K562 (cell line): ENCODE measurements around the gene COASY. TPM values are rescaled to one million over a fixed set of nuclear protein-coding genes. Genes with fewer than 3 reads are reported as not detected.

Experiments
- DMBX1 ChIP-seq: fragments of 250-450 bp; sonication (Bioruptor Pico); IDR thresholded peaks from 2 replicates; pipeline ENCODE4 v1.8.0; 2022; ENCODE audit warnings: inconsistent platforms, mild to moderate bottlenecking, moderate library complexity, borderline replicate concordance
- EP400 ChIP-seq: fragments of 450-650 bp; IDR thresholded peaks from 2 replicates; pipeline ENCODE4 v1.6.1; 2017; ENCODE audit warnings: antibody characterized with exemption, mild to moderate bottlenecking, moderate library complexity
- GABPA ChIP-seq: fragments of 200-800 bp; sonication (Bioruptor generic); conservative IDR thresholded peaks from 2 replicates; pipeline ENCODE4 v1.6.1; 2016; ENCODE audit warnings: low read depth, missing genetic modification characterization, missing compliant biosample characterization
- GATA2 ChIP-seq: sonication (generic); formaldehyde crosslinking; IDR thresholded peaks from 2 replicates; pipeline ENCODE4 v1.4.0; 2020; ENCODE audit warnings: mild to moderate bottlenecking, missing genetic modification reagents
- NFYB ChIP-seq: IDR thresholded peaks from 2 replicates; pipeline ENCODE4 v1.6.1; 2011; ENCODE audit warnings: mild to moderate bottlenecking, moderate library complexity; ENCODE audit not compliant: insufficient read length; ENCODE audit errors: extremely low read depth
- TCF7L2 ChIP-seq: fragments of 150-350 bp; IDR thresholded peaks from 2 replicates; pipeline ENCODE4 v1.6.1; 2016; ENCODE audit warnings: low read depth, mild to moderate bottlenecking, low read length, moderate library complexity
- ZNF282 ChIP-seq: sonication (generic); formaldehyde crosslinking; IDR thresholded peaks from 2 replicates; pipeline ENCODE4 v1.8.1; 2023; ENCODE audit warnings: missing genetic modification reagents
- ZNF77 ChIP-seq: fragments of 250-450 bp; sonication (Bioruptor Pico); IDR thresholded peaks from 2 replicates; pipeline ENCODE4 v1.5.0; 2020
- polyA plus RNA-seq, 8 experiments: library from polyadenylated mRNA; depleted of rRNA in 4 of 8; stranded (reverse) in 5 of 8; unstranded in 3 of 8; fragments of >200 nt; fragmentation: Nextera tagmentation in 2 of 8; fragmentation: Illumina TruSeq in 1 of 8; extraction: Ambion mirVana in 2 of 8; extraction: Trizol in 1 of 8; gene quantifications; 2 replicates each; pipeline versions ENCODE4 v1.2.1 to v1.2.3, GENCODE V29; 2011 to 2014; ENCODE audit warnings: inconsistent platforms in 1 of 8, missing spikeins in 1 of 8
- total RNA-seq, 7 experiments: library from RNA; depleted of rRNA in 6 of 7; stranded (reverse); fragments of >200 nt in 6 of 7; fragmentation: Illumina TruSeq in 2 of 7; extraction: Trizol in 2 of 7; gene quantifications; 2 replicates each; pipeline versions ENCODE4 v1.2.1 to v1.2.3, GENCODE V29; 2011 to 2021; ENCODE audit warnings: low replicate concordance in 1 of 7
- TF ChIP-seq, protein P1 (sequence below): IDR thresholded peaks from 3 replicates; pipeline ENCODE4 v1.6.1; 2011; ENCODE audit warnings: borderline replicate concordance, mild to moderate bottlenecking, moderate library complexity; ENCODE audit not compliant: insufficient read length; ENCODE audit errors: extremely low read depth
- TF ChIP-seq, protein P2 (sequence below): fragments of 450-650 bp; conservative IDR thresholded peaks from 2 replicates; pipeline ENCODE4 v1.6.1; 2016; ENCODE audit warnings: missing genetic modification characterization, low read depth, mild to moderate bottlenecking, missing compliant biosample characterization, moderate library complexity
- TF ChIP-seq, protein P3 (sequence below): fragments of 250-450 bp; sonication (Bioruptor Pico); IDR thresholded peaks from 2 replicates; pipeline ENCODE4 v1.4.0; 2020
- TF ChIP-seq, protein P4 (sequence below): fragments of 450-650 bp; IDR thresholded peaks from 2 replicates; pipeline ENCODE4 v1.6.1; 2018; ENCODE audit warnings: mild to moderate bottlenecking, low read depth; ENCODE audit not compliant: partially characterized antibody
- TF ChIP-seq, protein P5 (sequence below): sonication (generic); formaldehyde crosslinking; IDR thresholded peaks from 2 replicates; pipeline ENCODE4 v1.8.0; 2023; ENCODE audit warnings: mild to moderate bottlenecking, missing genetic modification reagents
- TF ChIP-seq, protein P6 (sequence below): sonication (generic); IDR thresholded peaks from 2 replicates; pipeline ENCODE4 v1.6.1; 2016

COASY gene
- total and polyA plus RNA-seq, 9 of the 15 experiments (the other 6 are each of a cell fraction or from before 2014, with no cell fraction given), result 25.4 to 175 (median 62.3) TPM

DNA sequence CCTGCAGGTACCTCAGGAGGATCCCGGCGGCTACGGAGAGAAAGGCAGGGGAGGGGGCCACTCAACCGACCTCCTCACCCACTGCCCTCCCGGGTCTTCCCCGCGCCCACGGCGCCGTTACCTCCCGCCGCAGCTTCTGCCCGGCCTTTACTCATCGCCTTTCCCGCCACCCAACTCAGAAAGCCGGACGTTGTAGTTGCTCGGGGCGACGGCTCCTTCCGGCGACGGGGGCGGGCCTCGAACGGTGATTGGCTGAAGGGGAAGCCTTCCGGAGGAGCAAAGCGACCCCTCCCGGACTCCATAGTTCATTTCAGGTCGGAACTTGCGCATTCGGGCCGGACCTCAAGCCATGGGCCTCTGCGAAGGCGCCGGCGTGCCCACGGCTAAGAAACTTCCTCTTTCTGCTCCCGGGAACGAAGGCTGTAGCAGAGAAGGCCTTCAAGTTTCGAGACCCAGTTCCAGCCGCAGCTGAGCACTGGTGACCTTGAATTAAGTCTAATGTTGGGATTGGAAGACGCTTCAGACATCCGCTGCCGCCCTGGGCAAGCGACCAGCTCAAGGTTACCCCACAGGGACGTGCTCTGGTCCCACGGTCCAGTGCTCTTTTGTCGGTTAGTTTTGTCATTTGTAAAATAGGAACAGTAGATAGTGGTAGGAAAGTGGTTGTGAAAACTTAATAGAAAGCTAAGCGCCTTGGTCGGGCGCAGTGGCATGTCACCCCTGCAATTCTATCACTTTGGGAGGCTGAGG is 15.8 kb downstream of the COASY start, which contains the start of gene PSMC3IP (continued):
- TF ChIP-seq, protein P1, sequence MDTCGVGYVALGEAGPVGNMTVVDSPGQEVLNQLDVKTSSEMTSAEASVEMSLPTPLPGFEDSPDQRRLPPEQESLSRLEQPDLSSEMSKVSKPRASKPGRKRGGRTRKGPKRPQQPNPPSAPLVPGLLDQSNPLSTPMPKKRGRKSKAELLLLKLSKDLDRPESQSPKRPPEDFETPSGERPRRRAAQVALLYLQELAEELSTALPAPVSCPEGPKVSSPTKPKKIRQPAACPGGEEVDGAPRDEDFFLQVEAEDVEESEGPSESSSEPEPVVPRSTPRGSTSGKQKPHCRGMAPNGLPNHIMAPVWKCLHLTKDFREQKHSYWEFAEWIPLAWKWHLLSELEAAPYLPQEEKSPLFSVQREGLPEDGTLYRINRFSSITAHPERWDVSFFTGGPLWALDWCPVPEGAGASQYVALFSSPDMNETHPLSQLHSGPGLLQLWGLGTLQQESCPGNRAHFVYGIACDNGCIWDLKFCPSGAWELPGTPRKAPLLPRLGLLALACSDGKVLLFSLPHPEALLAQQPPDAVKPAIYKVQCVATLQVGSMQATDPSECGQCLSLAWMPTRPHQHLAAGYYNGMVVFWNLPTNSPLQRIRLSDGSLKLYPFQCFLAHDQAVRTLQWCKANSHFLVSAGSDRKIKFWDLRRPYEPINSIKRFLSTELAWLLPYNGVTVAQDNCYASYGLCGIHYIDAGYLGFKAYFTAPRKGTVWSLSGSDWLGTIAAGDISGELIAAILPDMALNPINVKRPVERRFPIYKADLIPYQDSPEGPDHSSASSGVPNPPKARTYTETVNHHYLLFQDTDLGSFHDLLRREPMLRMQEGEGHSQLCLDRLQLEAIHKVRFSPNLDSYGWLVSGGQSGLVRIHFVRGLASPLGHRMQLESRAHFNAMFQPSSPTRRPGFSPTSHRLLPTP, result no peak
- no peak for TF ChIP-seq DMBX1 (CRISPR knock-in tag)
- TF ChIP-seq, protein P2, sequence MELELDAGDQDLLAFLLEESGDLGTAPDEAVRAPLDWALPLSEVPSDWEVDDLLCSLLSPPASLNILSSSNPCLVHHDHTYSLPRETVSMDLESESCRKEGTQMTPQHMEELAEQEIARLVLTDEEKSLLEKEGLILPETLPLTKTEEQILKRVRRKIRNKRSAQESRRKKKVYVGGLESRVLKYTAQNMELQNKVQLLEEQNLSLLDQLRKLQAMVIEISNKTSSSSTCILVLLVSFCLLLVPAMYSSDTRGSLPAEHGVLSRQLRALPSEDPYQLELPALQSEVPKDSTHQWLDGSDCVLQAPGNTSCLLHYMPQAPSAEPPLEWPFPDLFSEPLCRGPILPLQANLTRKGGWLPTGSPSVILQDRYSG (tag), result 0 out of 2 replicates have a peak, but pooled peaks have one; percentile 64
- TF ChIP-seq, protein P3, sequence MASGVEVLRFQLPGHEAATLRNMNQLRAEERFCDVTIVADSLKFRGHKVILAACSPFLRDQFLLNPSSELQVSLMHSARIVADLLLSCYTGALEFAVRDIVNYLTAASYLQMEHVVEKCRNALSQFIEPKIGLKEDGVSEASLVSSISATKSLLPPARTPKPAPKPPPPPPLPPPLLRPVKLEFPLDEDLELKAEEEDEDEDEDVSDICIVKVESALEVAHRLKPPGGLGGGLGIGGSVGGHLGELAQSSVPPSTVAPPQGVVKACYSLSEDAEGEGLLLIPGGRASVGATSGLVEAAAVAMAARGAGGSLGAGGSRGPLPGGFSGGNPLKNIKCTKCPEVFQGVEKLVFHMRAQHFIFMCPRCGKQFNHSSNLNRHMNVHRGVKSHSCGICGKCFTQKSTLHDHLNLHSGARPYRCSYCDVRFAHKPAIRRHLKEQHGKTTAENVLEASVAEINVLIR, result no peak
- TF ChIP-seq, protein P4, sequence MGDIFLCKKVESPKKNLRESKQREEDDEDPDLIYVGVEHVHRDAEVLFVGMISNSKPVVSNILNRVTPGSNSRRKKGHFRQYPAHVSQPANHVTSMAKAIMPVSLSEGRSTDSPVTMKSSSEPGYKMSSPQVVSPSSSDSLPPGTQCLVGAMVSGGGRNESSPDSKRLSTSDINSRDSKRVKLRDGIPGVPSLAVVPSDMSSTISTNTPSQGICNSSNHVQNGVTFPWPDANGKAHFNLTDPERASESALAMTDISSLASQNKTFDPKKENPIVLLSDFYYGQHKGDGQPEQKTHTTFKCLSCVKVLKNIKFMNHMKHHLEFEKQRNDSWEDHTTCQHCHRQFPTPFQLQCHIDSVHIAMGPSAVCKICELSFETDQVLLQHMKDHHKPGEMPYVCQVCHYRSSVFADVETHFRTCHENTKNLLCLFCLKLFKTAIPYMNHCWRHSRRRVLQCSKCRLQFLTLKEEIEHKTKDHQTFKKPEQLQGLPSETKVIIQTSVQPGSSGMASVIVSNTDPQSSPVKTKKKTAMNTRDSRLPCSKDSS, result no peak
- TF ChIP-seq, protein P5, sequence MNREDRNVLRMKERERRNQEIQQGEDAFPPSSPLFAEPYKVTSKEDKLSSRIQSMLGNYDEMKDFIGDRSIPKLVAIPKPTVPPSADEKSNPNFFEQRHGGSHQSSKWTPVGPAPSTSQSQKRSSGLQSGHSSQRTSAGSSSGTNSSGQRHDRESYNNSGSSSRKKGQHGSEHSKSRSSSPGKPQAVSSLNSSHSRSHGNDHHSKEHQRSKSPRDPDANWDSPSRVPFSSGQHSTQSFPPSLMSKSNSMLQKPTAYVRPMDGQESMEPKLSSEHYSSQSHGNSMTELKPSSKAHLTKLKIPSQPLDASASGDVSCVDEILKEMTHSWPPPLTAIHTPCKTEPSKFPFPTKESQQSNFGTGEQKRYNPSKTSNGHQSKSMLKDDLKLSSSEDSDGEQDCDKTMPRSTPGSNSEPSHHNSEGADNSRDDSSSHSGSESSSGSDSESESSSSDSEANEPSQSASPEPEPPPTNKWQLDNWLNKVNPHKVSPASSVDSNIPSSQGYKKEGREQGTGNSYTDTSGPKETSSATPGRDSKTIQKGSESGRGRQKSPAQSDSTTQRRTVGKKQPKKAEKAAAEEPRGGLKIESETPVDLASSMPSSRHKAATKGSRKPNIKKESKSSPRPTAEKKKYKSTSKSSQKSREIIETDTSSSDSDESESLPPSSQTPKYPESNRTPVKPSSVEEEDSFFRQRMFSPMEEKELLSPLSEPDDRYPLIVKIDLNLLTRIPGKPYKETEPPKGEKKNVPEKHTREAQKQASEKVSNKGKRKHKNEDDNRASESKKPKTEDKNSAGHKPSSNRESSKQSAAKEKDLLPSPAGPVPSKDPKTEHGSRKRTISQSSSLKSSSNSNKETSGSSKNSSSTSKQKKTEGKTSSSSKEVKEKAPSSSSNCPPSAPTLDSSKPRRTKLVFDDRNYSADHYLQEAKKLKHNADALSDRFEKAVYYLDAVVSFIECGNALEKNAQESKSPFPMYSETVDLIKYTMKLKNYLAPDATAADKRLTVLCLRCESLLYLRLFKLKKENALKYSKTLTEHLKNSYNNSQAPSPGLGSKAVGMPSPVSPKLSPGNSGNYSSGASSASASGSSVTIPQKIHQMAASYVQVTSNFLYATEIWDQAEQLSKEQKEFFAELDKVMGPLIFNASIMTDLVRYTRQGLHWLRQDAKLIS (CRISPR knock-in tag), result peak; percentile 93
- TF ChIP-seq ZNF77 (CRISPR knock-in tag), result no peak
- TF ChIP-seq NFYB, result peak; percentile 95
- TF ChIP-seq, protein P6, sequence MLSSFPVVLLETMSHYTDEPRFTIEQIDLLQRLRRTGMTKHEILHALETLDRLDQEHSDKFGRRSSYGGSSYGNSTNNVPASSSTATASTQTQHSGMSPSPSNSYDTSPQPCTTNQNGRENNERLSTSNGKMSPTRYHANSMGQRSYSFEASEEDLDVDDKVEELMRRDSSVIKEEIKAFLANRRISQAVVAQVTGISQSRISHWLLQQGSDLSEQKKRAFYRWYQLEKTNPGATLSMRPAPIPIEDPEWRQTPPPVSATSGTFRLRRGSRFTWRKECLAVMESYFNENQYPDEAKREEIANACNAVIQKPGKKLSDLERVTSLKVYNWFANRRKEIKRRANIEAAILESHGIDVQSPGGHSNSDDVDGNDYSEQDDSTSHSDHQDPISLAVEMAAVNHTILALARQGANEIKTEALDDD, result no peak
- no peak for TF ChIP-seq TCF7L2
- TF ChIP-seq ZNF282 (CRISPR knock-in tag), result no peak
- TF ChIP-seq GABPA, result peak; percentile 97
- TF ChIP-seq GATA2, result no peak
- peak; percentile 84 for TF ChIP-seq EP400
